ENCODE data around the gene ARHGEF10L.

ARHGEF10L gene

DNA sequence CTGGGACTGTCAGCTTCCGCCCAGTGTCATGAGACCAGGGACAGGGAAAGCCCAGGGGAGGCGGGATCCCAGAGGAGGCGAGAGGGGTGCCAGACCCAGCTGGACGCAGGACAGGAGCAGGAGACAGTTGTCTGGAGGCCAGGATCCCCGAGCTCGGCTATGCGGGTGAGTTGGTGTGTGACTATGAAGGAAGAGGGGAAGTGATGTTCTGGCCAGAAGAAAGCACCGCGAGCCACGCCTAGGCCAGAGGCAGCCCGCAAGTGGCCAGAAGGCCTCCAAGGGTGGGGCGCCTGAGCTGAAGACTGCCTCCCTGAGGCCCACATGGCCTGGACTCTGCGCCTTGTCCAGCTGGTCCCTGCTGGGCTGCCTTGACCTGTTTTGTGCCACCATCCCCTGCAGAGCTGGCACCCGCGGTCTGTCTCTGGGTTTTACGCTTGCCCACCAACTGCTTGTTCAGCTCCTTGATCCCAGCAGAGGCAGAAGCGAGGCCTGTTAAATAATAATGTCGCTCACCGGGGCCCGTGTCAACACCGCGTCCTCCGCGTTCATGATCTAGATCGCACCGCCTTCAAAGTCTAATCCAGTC, 130.5 kb downstream of the ARHGEF10L start:
- Mint-ChIP-seq H3K27ac (peak overlapping the region; percentile 32), H3K27me3 (ENCODE audit: low read depth, poor library complexity) (peaks cover 3% of the 10 kb centered on the region), H3K36me3 (ENCODE audit: low read depth) (peaks cover 10% of the 10 kb centered on the region), H3K4me1 (peaks cover 37% of the 10 kb centered on the region), H3K9me3 (no peaks in the 10 kb centered on the region), H3K4me3 (no peak overlapping the region)
- TF ChIP-seq, protein P1, sequence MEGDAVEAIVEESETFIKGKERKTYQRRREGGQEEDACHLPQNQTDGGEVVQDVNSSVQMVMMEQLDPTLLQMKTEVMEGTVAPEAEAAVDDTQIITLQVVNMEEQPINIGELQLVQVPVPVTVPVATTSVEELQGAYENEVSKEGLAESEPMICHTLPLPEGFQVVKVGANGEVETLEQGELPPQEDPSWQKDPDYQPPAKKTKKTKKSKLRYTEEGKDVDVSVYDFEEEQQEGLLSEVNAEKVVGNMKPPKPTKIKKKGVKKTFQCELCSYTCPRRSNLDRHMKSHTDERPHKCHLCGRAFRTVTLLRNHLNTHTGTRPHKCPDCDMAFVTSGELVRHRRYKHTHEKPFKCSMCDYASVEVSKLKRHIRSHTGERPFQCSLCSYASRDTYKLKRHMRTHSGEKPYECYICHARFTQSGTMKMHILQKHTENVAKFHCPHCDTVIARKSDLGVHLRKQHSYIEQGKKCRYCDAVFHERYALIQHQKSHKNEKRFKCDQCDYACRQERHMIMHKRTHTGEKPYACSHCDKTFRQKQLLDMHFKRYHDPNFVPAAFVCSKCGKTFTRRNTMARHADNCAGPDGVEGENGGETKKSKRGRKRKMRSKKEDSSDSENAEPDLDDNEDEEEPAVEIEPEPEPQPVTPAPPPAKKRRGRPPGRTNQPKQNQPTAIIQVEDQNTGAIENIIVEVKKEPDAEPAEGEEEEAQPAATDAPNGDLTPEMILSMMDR (IDR thresholded peaks at IDR 0.05) = no peak
- no peak for DNase-seq

DNA sequence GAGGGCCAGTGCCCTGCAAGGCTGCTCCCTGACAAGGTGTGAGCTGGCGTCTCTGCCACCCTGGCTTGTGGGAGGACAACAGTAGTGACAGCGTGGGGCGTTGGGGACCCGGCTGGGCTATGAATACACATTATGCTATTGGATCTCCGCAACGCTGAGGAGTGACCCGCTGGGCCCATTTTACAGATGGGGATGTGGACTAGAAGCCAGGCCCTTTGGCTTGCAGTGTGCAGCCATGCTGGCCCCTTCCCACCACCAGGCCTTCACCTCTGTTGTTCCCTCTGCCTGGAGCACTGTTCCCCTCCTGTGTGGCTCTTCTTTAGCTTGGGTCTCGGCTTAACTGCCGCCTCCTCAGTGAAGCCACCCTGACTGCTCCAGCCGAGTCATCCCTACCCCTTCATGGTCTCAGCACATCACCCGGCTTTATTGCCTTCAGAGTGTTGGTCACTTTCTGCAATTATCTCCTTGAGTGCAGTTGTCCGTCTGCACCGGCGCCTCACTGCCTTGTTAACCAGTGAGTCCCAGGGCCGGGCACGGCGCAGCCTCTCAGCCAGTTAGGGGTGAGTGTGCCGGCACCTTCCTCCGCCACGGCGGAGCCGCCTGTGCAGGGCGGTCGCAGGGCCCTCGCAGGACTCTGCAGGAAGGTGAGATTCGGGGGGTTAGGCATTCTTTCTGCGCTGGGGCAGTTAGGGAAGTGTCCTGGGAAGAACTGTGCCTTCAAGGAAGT, 131.3 kb downstream of the ARHGEF10L start:
- TF ChIP-seq, protein P1 (IDR thresholded peaks at IDR 0.05) = no peak
- DNase-seq = no peak
- H3K9me3 Mint-ChIP-seq = no peaks in the 10 kb centered on the region
- peaks cover 2% of the 10 kb centered on the region for H3K36me3 Mint-ChIP-seq (ENCODE audit: low read depth)
- peaks cover 3% of the 10 kb centered on the region for H3K27me3 Mint-ChIP-seq (ENCODE audit: low read depth, poor library complexity)
- H3K4me1 Mint-ChIP-seq = peaks cover 37% of the 10 kb centered on the region
- H3K27ac Mint-ChIP-seq = no peak overlapping the region
- H3K4me3 Mint-ChIP-seq = no peak overlapping the region

DNA sequence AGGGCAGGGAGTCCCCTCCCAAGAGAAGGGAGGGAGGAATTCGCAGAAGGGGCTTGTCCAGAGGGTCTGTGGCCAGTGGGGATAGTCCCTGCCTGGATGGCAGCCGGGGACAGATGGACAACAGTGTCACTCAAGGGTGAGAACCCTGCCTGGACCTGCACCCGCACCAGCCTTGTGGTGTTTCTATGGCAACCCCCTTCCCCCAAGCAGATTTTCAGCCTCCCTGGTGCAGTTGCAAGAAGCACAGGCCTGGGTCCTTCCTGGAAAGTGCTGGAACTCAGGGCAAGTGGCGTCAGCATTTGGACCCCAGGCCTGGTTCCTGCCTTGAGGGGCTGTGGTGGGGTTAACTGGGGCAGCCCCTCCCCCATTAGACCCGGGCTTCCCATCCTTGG, 131.8 kb downstream of the ARHGEF10L start:
- H3K36me3 Mint-ChIP-seq (ENCODE audit: low read depth) = no peaks in the 10 kb centered on the region
- H3K27me3 Mint-ChIP-seq (ENCODE audit: low read depth, poor library complexity) = peaks cover 6% of the 10 kb centered on the region
- TF ChIP-seq, protein P1 (IDR thresholded peaks at IDR 0.05) = no peak
- H3K27ac Mint-ChIP-seq = no peak overlapping the region
- peaks cover 37% of the 10 kb centered on the region for H3K4me1 Mint-ChIP-seq
- no peak overlapping the region for H3K4me3 Mint-ChIP-seq
- H3K9me3 Mint-ChIP-seq = no peaks in the 10 kb centered on the region
- DNase-seq = no peak

DNA sequence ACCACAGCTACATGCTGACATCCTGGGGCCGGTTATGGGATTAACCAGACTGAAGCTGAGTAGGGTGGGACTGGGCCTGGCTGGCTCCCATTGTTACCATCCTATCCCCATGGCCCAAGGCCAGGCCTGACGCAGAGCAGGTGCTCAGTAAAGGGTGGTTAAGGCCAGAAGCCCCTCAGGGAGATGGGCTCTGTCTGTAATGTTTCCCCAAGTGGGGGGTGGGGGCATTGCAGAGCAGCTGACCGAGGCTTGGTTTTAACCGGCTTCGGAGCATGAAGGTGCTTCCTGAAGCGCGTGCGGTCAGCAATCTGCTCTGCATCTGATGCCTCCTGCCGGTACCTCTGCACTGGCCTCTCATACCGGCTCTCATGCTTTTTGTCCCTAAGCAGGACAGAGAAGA, 132.2 kb downstream of the ARHGEF10L start:
- H3K4me1 Mint-ChIP-seq = peaks cover 37% of the 10 kb centered on the region
- DNase-seq = peak; percentile 49
- no peak overlapping the region for H3K27ac Mint-ChIP-seq
- H3K36me3 Mint-ChIP-seq (ENCODE audit: low read depth) = no peaks in the 10 kb centered on the region
- no peaks in the 10 kb centered on the region for H3K9me3 Mint-ChIP-seq
- TF ChIP-seq, protein P1 (IDR thresholded peaks at IDR 0.05) = peak; percentile 29
- H3K27me3 Mint-ChIP-seq (ENCODE audit: low read depth, poor library complexity) = peaks cover 6% of the 10 kb centered on the region
- no peak overlapping the region for H3K4me3 Mint-ChIP-seq

DNA sequence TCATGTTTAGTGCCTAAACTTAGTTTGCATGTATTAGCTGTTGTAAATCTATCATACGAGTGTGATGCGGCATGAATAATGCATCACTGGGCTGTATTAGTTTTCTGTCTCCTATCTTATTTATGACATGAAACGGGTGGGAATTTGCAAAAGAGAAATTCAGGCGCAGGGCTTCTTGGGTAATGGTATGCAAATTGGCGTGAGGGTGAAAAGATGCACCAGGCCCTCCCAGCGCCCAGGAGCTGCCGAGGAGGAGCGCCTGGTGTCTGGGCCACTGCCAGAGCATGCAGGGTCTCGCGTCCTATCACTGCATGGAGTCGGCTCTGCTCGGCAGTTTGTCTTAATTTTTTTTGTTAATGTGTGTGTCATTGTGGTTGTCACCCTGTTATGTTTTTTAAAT, 132.7 kb downstream of the ARHGEF10L start:
- peaks cover 6% of the 10 kb centered on the region for H3K27me3 Mint-ChIP-seq (ENCODE audit: low read depth, poor library complexity)
- no peaks in the 10 kb centered on the region for H3K9me3 Mint-ChIP-seq
- H3K36me3 Mint-ChIP-seq (ENCODE audit: low read depth) = peaks cover 2% of the 10 kb centered on the region
- H3K4me3 Mint-ChIP-seq = no peak overlapping the region
- TF ChIP-seq, protein P1 (IDR thresholded peaks at IDR 0.05) = no peak
- no peak overlapping the region for H3K27ac Mint-ChIP-seq
- DNase-seq = no peak
- H3K4me1 Mint-ChIP-seq = peaks cover 37% of the 10 kb centered on the region

Measured in nephron progenitor cell (in vitro differentiated cells).